ENCODE results near the gene GALNT7. TPM values are rescaled to one million over a fixed set of nuclear protein-coding genes. Genes with fewer than 3 reads are reported as not detected.
A peak's percentile ranks its signal among the peaks of the same experiment; 100 is the strongest.

Gene GALNT7
- total and polyA plus RNA-seq, 8 donors = 25.2 to 51.1 (median 37.4) TPM

DNA sequence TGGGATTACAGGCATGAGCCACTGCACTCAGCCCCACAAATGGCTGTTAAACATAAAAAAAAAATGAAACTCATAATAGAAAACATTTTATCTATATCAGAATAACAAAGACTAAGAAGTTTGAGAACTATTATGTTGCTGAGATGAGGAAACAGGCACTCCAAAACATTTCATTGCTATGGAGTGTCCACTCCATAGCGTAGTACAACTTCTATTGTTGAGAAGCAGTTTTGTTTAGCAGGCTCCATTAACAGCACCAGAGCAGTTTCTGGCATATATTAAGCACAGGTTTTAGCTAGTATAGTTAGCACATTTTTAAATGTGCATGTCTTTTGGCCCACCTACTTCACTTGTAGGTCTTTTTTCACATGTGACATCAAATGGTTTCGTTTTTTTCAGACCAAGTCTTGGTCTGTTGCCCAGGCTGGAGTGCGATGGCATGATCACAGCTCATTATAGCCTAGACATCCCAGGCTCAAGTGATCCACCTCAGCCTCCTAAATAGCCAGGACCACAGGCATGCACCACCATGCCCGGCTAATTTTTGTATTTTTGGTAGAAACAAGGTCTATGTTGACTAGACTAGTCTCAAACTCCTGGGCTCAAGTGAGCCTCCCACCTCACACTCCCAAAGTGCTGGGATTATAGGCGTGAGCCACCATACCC, 159.8 kb downstream of the GALNT7 start:
- Histone ChIP-seq H3K27me3 (no peaks in the 10 kb centered on the region), H3K27ac (no peak overlapping the region), H3K36me3 (peaks cover 0 to 36% of the 10 kb centered on the region in 2 donors), H3K4me1 (peaks cover 0 to 24% of the 10 kb centered on the region in 2 donors), H3K4me3 (no peak overlapping the region), H3K9me3 (no peaks in the 10 kb centered on the region)
- intact Hi-C loops (cut with DNase I) = loop anchor here in 1 of 2 donors (10.0 kb wide), 1 partner anchor 86 kb away; no protein-coding TSS in a partner anchor
- ATAC-seq = peak; percentile 60
- no peak for TF ChIP-seq CTCF (IDR thresholded peaks at IDR 0.05)
- DNase-seq = peak in 1 of 4 donors; percentile 15

DNA sequence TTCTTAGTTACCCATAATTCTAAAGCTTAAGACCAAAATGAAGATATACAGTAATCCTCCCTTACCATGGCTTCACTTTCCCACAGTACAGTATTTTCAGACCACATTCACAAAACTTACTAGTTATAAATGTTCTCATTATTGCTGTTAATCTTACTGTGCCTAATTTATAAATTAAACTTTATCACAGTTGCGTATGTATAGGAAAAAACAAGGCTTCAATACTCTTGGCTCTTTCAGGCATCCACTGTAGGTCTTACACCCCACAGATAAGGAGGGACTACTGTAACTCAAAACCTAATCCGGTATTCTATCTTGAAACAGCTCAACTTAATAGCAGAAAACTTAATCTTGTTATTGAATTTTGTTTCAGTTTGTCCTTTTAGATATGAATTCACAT, 162.0 kb downstream of the GALNT7 start:
- Histone ChIP-seq H3K27ac (no peak overlapping the region), H3K4me3 (no peak overlapping the region), H3K9me3 (no peaks in the 10 kb centered on the region), H3K27me3 (no peaks in the 10 kb centered on the region), H3K4me1 (peaks cover 0 to 28% of the 10 kb centered on the region in 2 donors), H3K36me3 (peaks cover 0 to 29% of the 10 kb centered on the region in 2 donors)
- no peak for TF ChIP-seq CTCF (IDR thresholded peaks at IDR 0.05)
- intact Hi-C loops (cut with DNase I) = no loop called here
- DNase-seq = no peak
- ATAC-seq = no peak

GRCh38 chr4:173332021-173332487, 163.4 kb downstream of the GALNT7 start:
- TF ChIP-seq CTCF (IDR thresholded peaks at IDR 0.05) = no peak
- Histone ChIP-seq H3K36me3 (peaks cover 0 to 25% of the 10 kb centered on the region in 2 donors), H3K27me3 (no peaks in the 10 kb centered on the region), H3K9me3 (no peaks in the 10 kb centered on the region), H3K4me1 (peaks cover 0 to 28% of the 10 kb centered on the region in 2 donors), H3K27ac (peak overlapping the region; percentile 99 to 100), H3K4me3 (peak overlapping the region in 1 of 2 donors; percentile 66)
- intact Hi-C loops (cut with DNase I) = no loop called here
- no peak for ATAC-seq
- no peak for DNase-seq

GRCh38 chr4:173332963-173333657, 164.5 kb downstream of the GALNT7 start:
- TF ChIP-seq CTCF (IDR thresholded peaks at IDR 0.05) = no peak
- Histone ChIP-seq H3K4me3 (peak overlapping the region; percentile 66 to 84), H3K4me1 (peaks cover 0 to 28% of the 10 kb centered on the region in 2 donors), H3K27me3 (no peaks in the 10 kb centered on the region), H3K27ac (peak overlapping the region; percentile 99 to 100), H3K9me3 (no peaks in the 10 kb centered on the region), H3K36me3 (peaks cover 0 to 20% of the 10 kb centered on the region in 2 donors)
- DNase-seq = no peak
- intact Hi-C loops (cut with DNase I) = no loop called here
- ATAC-seq = no peak

- Histone ChIP-seq H3K27ac (peak overlapping the region; percentile 99 to 100), H3K27me3 (no peaks in the 10 kb centered on the region), H3K4me3 (peak overlapping the region; percentile 66 to 84), H3K9me3 (no peaks in the 10 kb centered on the region), H3K4me1 (peaks cover 0 to 28% of the 10 kb centered on the region in 2 donors), H3K36me3 (peaks cover 0 to 15% of the 10 kb centered on the region in 2 donors)
- TF ChIP-seq CTCF (IDR thresholded peaks at IDR 0.05) = no peak
- DNase-seq = peak; percentile 60 to 91 (median 74)
- peak; percentile 64 for ATAC-seq
- intact Hi-C loops (cut with DNase I) = no loop called here
Measured at GRCh38 chr4:173333658-173334084, 165.1 kb downstream of the GALNT7 start.
